Esophagus squamous epithelium (tissue), 4 donors: ENCODE measurements around the gene USH2A.

Source experiments
- POLR2A ChIP-seq, 4 donors: fragments of 450-650 bp; IDR thresholded peaks; one replicate each; pipeline ENCODE4 v1.6.1; 2017; ENCODE audit warnings: antibody characterized with exemption in 4 of 4, mild to moderate bottlenecking in 4 of 4, moderate library complexity in 3 of 4
- TF ChIP-seq, protein P1 (sequence below), 6 experiments: fragments of 450-650 bp in 4 of 6; fragments of 200-600 bp in 2 of 6; sonication (generic) in 2 of 6; IDR thresholded peaks; one replicate each; pipeline ENCODE4 v1.5.1; 2016 to 2019; ENCODE audit warnings: antibody characterized with exemption in 6 of 6, mild to moderate bottlenecking in 4 of 6, moderate library complexity in 4 of 6

DNA sequence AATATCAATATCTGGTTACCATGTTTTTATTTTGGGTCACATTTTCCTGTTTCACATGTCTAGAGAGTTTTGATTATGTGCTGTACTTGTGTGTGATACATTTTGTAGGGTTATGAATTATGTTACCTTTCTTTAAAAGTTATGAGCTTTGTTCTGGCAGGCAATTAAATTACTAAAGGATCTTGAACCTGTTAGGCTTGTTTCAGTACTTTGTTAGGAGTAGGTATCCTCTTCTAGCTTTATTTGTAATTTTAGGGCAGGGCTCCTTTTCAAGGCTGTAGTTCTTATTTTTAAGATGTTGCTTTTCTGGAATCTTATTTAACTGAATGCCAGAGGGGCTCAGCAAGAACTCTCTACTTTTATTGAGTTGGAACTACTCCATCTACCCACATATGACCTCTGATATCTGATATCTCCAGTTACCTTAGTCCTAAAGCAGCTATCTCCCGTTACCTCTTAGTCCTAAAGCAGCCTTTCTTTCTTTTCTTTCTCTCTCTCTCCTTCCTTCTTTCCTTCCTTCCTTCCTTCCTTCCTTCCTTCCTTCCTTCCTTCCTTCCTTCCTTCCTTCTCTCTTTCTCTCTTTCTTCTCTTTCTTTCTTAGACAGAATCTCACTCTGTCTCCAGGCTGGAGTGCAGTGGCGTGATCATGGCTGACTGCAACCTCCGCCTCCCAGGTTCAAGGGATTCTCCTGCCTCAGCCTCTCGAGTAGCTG lies 832.3 kb downstream of the USH2A start:
- no peak for TF ChIP-seq POLR2A (IDR thresholded peaks at IDR 0.05)
- TF ChIP-seq, protein P1, sequence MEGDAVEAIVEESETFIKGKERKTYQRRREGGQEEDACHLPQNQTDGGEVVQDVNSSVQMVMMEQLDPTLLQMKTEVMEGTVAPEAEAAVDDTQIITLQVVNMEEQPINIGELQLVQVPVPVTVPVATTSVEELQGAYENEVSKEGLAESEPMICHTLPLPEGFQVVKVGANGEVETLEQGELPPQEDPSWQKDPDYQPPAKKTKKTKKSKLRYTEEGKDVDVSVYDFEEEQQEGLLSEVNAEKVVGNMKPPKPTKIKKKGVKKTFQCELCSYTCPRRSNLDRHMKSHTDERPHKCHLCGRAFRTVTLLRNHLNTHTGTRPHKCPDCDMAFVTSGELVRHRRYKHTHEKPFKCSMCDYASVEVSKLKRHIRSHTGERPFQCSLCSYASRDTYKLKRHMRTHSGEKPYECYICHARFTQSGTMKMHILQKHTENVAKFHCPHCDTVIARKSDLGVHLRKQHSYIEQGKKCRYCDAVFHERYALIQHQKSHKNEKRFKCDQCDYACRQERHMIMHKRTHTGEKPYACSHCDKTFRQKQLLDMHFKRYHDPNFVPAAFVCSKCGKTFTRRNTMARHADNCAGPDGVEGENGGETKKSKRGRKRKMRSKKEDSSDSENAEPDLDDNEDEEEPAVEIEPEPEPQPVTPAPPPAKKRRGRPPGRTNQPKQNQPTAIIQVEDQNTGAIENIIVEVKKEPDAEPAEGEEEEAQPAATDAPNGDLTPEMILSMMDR (IDR thresholded peaks at IDR 0.05), result no peak
